Measurements from ENCODE around the gene PCOLCE2. TPM values are rescaled to one million over a fixed set of nuclear protein-coding genes. Genes with fewer than 3 reads are reported as not detected.

The PCOLCE2 gene, protein sequence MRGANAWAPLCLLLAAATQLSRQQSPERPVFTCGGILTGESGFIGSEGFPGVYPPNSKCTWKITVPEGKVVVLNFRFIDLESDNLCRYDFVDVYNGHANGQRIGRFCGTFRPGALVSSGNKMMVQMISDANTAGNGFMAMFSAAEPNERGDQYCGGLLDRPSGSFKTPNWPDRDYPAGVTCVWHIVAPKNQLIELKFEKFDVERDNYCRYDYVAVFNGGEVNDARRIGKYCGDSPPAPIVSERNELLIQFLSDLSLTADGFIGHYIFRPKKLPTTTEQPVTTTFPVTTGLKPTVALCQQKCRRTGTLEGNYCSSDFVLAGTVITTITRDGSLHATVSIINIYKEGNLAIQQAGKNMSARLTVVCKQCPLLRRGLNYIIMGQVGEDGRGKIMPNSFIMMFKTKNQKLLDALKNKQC
- total RNA-seq, result 1.3 and 2.5 TPM in 2 replicates

GRCh38 chr3:142888481-142889211, at the start of gene PCOLCE2:
Gene PCOLCE2 (minus strand): TSS chr3:142889083. CDS start chr3:142888896, 187 bp downstream.

Small RNA genes within 50 kb of the gene (small RNA-seq; reads per million reads assigned to genes)
- gene RNU7-47P, result not detected

Other genes starting within 250 kb of the PCOLCE2 start
- 13.8 and 18.0 TPM in 2 replicates for gene TRPC1, start 165.0 kb downstream of the PCOLCE2 start, total RNA-seq
- not detected in 2 replicates for gene PAQR9, start 74.6 kb upstream of the PCOLCE2 start, total RNA-seq
- gene U2SURP, start 112.5 kb upstream of the PCOLCE2 start, total RNA-seq, result 146 and 165 TPM in 2 replicates
- 7.8 and 9.5 TPM in 2 replicates for gene CHST2, start 230.7 kb upstream of the PCOLCE2 start, total RNA-seq

All from thoracic aorta endothelial cell (primary cell).